K562 (cell line): Measurements from ENCODE around the gene MSI1. TPM values are rescaled to one million over a fixed set of nuclear protein-coding genes. Genes with fewer than 3 reads are reported as not detected.

Experiments
- CAMTA2 ChIP-seq: fragments of 250-450 bp; sonication (Bioruptor Pico); conservative IDR thresholded peaks from 2 replicates; pipeline ENCODE4 v1.5.1; 2022
- GTF2F1 ChIP-seq: IDR thresholded peaks from 2 replicates; pipeline ENCODE4 v1.6.1; 2011; ENCODE audit warnings: low read depth, low read length, improper control_type of control experiment
- HEY1 ChIP-seq: fragments of 250-450 bp; sonication (Bioruptor Pico); IDR thresholded peaks from 2 replicates; pipeline ENCODE4 v1.5.0; 2020; ENCODE audit warnings: mild to moderate bottlenecking, moderate library complexity, borderline replicate concordance
- HOXB6 ChIP-seq: fragments of 250-450 bp; sonication (Bioruptor Pico); IDR thresholded peaks from 2 replicates; pipeline ENCODE4 v1.5.1; 2022; ENCODE audit warnings: mild to moderate bottlenecking, borderline replicate concordance
- ILK ChIP-seq: fragments of 450-650 bp; IDR thresholded peaks from 2 replicates; pipeline ENCODE4 v1.6.1; 2016; ENCODE audit warnings: missing genetic modification characterization, low read depth, mild to moderate bottlenecking, missing compliant biosample characterization, moderate library complexity, borderline replicate concordance
- LARP7 ChIP-seq: fragments of 450-650 bp; IDR thresholded peaks from 2 replicates; pipeline ENCODE4 v1.6.1; 2016
- PHTF2 ChIP-seq: fragments of 250-450 bp; sonication (Bioruptor Pico); IDR thresholded peaks from 2 replicates; pipeline ENCODE4 v1.5.0; 2021; ENCODE audit warnings: mild to moderate bottlenecking
- SRSF1 ChIP-seq: fragments of 200-400 bp; formaldehyde crosslinking; IDR thresholded peaks from 2 replicates; pipeline ENCODE4 v1.6.1; 2017; ENCODE audit warnings: mild to moderate bottlenecking, low read depth, low read length, moderate library complexity
- TRIM24 ChIP-seq, 2 experiments: fragments of 450-650 bp; IDR thresholded peaks; 2 replicates each; pipeline ENCODE4 v1.6.1; 2016
- ZNF445 ChIP-seq: fragments of 250-450 bp; sonication (Bioruptor Pico); IDR thresholded peaks from 2 replicates; pipeline ENCODE4 v1.4.0; 2020; ENCODE audit warnings: low read depth, mild to moderate bottlenecking, moderate library complexity
- ZNF644 ChIP-seq: fragments of 200-800 bp; sonication (Bioruptor generic); IDR thresholded peaks from 2 replicates; pipeline ENCODE4 v1.6.1; 2016; ENCODE audit warnings: low read depth, missing genetic modification characterization, missing compliant biosample characterization
- ZSCAN32 ChIP-seq: fragments of 450-650 bp; formaldehyde crosslinking; IDR thresholded peaks from 2 replicates; pipeline ENCODE4 v1.4.0; 2020; ENCODE audit warnings: mild to moderate bottlenecking, moderate library complexity
- polyA plus RNA-seq, 8 experiments: library from polyadenylated mRNA; depleted of rRNA in 4 of 8; stranded (reverse) in 5 of 8; unstranded in 3 of 8; fragments of >200 nt; fragmentation: Nextera tagmentation in 2 of 8; fragmentation: Illumina TruSeq in 1 of 8; extraction: Ambion mirVana in 2 of 8; extraction: Trizol in 1 of 8; gene quantifications; 2 replicates each; pipeline versions ENCODE4 v1.2.1 to v1.2.3, GENCODE V29; 2011 to 2014; ENCODE audit warnings: inconsistent platforms in 1 of 8, missing spikeins in 1 of 8
- total RNA-seq, 7 experiments: library from RNA; depleted of rRNA in 6 of 7; stranded (reverse); fragments of >200 nt in 6 of 7; fragmentation: Illumina TruSeq in 2 of 7; extraction: Trizol in 2 of 7; gene quantifications; 2 replicates each; pipeline versions ENCODE4 v1.2.1 to v1.2.3, GENCODE V29; 2011 to 2021; ENCODE audit warnings: low replicate concordance in 1 of 7
- TF ChIP-seq, protein P1 (sequence below): fragments of 450-650 bp; formaldehyde crosslinking; IDR thresholded peaks from 2 replicates; pipeline ENCODE4 v1.4.0; 2022; ENCODE audit warnings: missing genetic modification characterization
- TF ChIP-seq, protein P2 (sequence below): sonication (generic); formaldehyde crosslinking; IDR thresholded peaks from 2 replicates; pipeline ENCODE4 v1.8.0; 2022; ENCODE audit warnings: mild to moderate bottlenecking, missing genetic modification reagents
- TF ChIP-seq, protein P3 (sequence below): fragments of 250-450 bp; sonication (Bioruptor Pico); IDR thresholded peaks from 2 replicates; pipeline ENCODE4 v1.4.0; 2020; ENCODE audit warnings: borderline replicate concordance
- TF ChIP-seq, protein P4 (sequence below): fragments of 250-450 bp; sonication (Bioruptor Pico); IDR thresholded peaks from 2 replicates; pipeline ENCODE4 v1.5.1; 2021; ENCODE audit warnings: mild to moderate bottlenecking
- TF ChIP-seq, protein P5 (sequence below): fragments of 250-450 bp; sonication (Bioruptor Pico); IDR thresholded peaks from 2 replicates; pipeline ENCODE4 v1.8.0; 2021; ENCODE audit warnings: moderate library complexity, mild to moderate bottlenecking, inconsistent platforms
- TF ChIP-seq, protein P6 (sequence below): fragments of 450-650 bp; IDR thresholded peaks from one replicate; pipeline ENCODE4 v1.6.1; 2018; ENCODE audit warnings: mild to moderate bottlenecking, moderate library complexity; ENCODE audit not compliant: partially characterized antibody

Gene MSI1
- total and polyA plus RNA-seq, 9 of the 15 experiments (the other 6 are each of a cell fraction or from before 2014, with no cell fraction given), result 0.16 TPM; not detected in 8

DNA sequence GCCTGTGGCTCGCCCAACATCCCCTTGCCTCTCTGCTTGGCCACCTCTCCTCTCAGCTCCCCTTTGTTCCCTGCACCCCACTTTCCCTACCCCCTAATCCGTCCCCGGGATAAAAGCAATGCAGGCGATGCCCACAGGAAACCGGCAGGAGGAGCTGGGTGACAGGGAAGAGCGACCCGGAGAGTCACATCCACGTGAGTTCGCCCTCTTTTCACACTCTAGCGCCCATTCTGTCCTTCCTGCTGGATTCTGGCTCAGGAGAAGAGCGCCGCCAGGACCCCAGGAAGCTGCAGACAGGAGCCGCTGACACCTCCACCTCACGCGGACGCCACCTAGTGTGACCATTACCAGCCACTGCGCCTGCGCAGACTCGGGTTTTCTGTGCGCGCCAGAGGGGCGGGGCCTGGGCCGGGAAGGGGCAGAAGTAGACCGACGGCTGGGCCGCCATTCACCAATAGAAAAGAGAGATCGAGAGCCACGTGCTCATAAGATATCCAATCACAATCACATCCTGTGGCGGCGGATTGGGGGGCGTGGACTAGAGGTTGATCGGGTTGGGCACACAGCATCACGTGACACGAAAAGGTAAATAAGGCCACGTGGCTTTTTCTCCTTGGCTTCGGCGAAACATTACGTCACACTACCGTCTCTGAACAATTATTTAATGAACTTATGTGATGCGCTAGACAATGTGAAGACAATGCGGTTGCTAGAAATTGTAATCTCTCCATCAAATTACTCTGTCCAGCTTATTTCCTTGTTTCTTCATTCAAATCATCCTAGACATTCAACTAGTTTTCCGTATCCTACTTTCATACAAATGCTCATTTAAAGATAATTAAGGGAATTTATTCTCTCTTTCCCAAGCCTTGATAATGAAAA is 51.5 kb downstream of the MSI1 start (continued):
- TF ChIP-seq, protein P1, sequence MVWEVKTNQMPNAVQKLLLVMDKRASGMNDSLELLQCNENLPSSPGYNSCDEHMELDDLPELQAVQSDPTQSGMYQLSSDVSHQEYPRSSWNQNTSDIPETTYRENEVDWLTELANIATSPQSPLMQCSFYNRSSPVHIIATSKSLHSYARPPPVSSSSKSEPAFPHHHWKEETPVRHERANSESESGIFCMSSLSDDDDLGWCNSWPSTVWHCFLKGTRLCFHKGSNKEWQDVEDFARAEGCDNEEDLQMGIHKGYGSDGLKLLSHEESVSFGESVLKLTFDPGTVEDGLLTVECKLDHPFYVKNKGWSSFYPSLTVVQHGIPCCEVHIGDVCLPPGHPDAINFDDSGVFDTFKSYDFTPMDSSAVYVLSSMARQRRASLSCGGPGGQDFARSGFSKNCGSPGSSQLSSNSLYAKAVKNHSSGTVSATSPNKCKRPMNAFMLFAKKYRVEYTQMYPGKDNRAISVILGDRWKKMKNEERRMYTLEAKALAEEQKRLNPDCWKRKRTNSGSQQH (CRISPR knock-in tag), result 0 out of 2 replicates have a peak, but pooled peaks have one; percentile 18
- TF ChIP-seq, protein P2, sequence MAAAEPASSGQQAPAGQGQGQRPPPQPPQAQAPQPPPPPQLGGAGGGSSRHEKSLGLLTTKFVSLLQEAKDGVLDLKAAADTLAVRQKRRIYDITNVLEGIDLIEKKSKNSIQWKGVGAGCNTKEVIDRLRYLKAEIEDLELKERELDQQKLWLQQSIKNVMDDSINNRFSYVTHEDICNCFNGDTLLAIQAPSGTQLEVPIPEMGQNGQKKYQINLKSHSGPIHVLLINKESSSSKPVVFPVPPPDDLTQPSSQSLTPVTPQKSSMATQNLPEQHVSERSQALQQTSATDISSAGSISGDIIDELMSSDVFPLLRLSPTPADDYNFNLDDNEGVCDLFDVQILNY (CRISPR knock-in tag), result no peak
- TF ChIP-seq ZNF445 (CRISPR knock-in tag) (no peak), ZSCAN32 (CRISPR knock-in tag) (no peak), GTF2F1 (peak; percentile 52; the same call in 1 of the 2 replicates), HEY1 (CRISPR knock-in tag) (no peak), TRIM24 (IDR thresholded peaks at IDR 0.05) (0 out of 4 replicates have a peak, but pooled peaks of 1 of the 2 experiments have one; percentile 32), CAMTA2 (CRISPR knock-in tag) (no peak), HOXB6 (CRISPR knock-in tag) (no peak), PHTF2 (CRISPR knock-in tag) (no peak), SRSF1 (no peak), LARP7 (no peak), ZNF644 (tag) (peak; percentile 73; the same call in 1 of the 2 replicates), ILK (tag) (no peak)
- TF ChIP-seq, protein P3, sequence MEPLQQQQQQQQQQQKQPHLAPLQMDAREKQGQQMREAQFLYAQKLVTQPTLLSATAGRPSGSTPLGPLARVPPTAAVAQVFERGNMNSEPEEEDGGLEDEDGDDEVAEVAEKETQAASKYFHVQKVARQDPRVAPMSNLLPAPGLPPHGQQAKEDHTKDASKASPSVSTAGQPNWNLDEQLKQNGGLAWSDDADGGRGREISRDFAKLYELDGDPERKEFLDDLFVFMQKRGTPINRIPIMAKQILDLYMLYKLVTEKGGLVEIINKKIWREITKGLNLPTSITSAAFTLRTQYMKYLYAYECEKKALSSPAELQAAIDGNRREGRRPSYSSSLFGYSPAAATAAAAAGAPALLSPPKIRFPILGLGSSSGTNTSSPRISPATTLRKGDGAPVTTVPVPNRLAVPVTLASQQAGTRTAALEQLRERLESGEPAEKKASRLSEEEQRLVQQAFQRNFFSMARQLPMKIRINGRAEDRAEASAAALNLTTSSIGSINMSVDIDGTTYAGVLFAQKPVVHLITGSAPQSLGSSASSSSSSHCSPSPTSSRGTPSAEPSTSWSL (CRISPR knock-in tag), result no peak
- TF ChIP-seq, protein P4, sequence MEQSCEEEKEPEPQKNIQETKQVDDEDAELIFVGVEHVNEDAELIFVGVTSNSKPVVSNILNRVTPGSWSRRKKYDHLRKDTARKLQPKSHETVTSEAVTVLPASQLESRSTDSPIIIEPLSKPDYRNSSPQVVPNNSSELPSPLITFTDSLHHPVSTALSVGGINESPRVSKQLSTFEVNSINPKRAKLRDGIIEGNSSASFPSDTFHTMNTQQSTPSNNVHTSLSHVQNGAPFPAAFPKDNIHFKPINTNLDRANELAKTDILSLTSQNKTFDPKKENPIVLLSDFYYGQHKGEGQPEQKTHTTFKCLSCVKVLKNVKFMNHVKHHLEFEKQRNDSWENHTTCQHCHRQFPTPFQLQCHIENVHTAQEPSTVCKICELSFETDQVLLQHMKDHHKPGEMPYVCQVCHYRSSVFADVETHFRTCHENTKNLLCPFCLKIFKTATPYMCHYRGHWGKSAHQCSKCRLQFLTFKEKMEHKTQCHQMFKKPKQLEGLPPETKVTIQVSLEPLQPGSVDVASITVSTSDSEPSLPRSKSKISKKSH (CRISPR knock-in tag), result no peak
- TF ChIP-seq, protein P5, sequence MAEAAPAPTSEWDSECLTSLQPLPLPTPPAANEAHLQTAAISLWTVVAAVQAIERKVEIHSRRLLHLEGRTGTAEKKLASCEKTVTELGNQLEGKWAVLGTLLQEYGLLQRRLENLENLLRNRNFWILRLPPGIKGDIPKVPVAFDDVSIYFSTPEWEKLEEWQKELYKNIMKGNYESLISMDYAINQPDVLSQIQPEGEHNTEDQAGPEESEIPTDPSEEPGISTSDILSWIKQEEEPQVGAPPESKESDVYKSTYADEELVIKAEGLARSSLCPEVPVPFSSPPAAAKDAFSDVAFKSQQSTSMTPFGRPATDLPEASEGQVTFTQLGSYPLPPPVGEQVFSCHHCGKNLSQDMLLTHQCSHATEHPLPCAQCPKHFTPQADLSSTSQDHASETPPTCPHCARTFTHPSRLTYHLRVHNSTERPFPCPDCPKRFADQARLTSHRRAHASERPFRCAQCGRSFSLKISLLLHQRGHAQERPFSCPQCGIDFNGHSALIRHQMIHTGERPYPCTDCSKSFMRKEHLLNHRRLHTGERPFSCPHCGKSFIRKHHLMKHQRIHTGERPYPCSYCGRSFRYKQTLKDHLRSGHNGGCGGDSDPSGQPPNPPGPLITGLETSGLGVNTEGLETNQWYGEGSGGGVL (CRISPR knock-in tag), result no peak
- TF ChIP-seq, protein P6, sequence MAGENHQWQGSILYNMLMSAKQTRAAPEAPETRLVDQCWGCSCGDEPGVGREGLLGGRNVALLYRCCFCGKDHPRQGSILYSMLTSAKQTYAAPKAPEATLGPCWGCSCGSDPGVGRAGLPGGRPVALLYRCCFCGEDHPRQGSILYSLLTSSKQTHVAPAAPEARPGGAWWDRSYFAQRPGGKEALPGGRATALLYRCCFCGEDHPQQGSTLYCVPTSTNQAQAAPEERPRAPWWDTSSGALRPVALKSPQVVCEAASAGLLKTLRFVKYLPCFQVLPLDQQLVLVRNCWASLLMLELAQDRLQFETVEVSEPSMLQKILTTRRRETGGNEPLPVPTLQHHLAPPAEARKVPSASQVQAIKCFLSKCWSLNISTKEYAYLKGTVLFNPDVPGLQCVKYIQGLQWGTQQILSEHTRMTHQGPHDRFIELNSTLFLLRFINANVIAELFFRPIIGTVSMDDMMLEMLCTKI, result no peak
